Renal cortex interstitium (tissue), 15 donors: ENCODE data around the gene BID. TPM values are rescaled to one million over a fixed set of nuclear protein-coding genes. Genes with fewer than 3 reads are reported as not detected.

Experiments
- DNase-seq, 11 donors: peaks; one replicate each; pipeline ENCODE4 v3.0.0-alpha.2; 2013; ENCODE audit warnings: low read depth in 9 of 11, low spot score in 4 of 11; ENCODE audit errors: extremely low read depth in 1 of 11
- long read RNA-seq, 16 experiments: transcript quantifications; one replicate each; lab custom pipeline, GENCODE V29; 2026
- polyA plus RNA-seq, 3 donors: library from polyadenylated mRNA; unstranded; fragments of 120-200 nt; gene quantifications; one replicate each; pipeline ENCODE4 v1.2.1, GENCODE V29; 2013; ENCODE audit not compliant: insufficient read length in 3 of 3

Gene BID
- polyA plus RNA-seq: 10 to 100 TPM; 14.2 to 22.2 (median 17.5) TPM
- long read RNA-seq, donor 1, transcript BID-215 (6 exons, 2,199 nt): major isoform, 10 of 18 reads
- long read RNA-seq, donor 1, partial matches to known transcripts: 6 of 18 reads
- long read RNA-seq, donor 1, other reads (novel, unspliced or antisense): 0 of 18 reads
- long read RNA-seq, donor 2, partial matches to known transcripts: 0 of 7 reads
- long read RNA-seq, donor 2, other reads (novel, unspliced or antisense): 0 of 7 reads
- long read RNA-seq, donor 3, transcript BID-215 (6 exons, 2,199 nt): major isoform, 7 of 13 reads
- long read RNA-seq, donor 3, partial matches to known transcripts: 0 of 13 reads
- long read RNA-seq, donor 3, other reads (novel, unspliced or antisense): 0 of 13 reads
- long read RNA-seq, donor 4, partial matches to known transcripts: 0 of 7 reads
- long read RNA-seq, donor 4, other reads (novel, unspliced or antisense): 0 of 7 reads
- long read RNA-seq, donor 5, transcript BID-215 (6 exons, 2,199 nt): major isoform, 8 of 13 reads
- long read RNA-seq, donor 5, partial matches to known transcripts: 0 of 13 reads
- long read RNA-seq, donor 5, other reads (novel, unspliced or antisense): 0 of 13 reads
- long read RNA-seq, donor 6, transcript BID-215 (6 exons, 2,199 nt): major isoform, 9 of 11 reads
- long read RNA-seq, donor 6, partial matches to known transcripts: 0 of 11 reads
- long read RNA-seq, donor 6, other reads (novel, unspliced or antisense): 0 of 11 reads
- long read RNA-seq, donor 7, transcript BID-215 (6 exons, 2,199 nt): major isoform, 8 of 12 reads
- long read RNA-seq, donor 7, partial matches to known transcripts: 0 of 12 reads
- long read RNA-seq, donor 7, other reads (novel, unspliced or antisense): 0 of 12 reads
- long read RNA-seq, donor 8, transcript BID-203 (4 exons, 1,879 nt): minor isoform, 5 of 26 reads
- long read RNA-seq, donor 8, transcript BID-215 (6 exons, 2,199 nt): major isoform, 18 of 26 reads
- long read RNA-seq, donor 8, partial matches to known transcripts: 0 of 26 reads
- long read RNA-seq, donor 8, other reads (novel, unspliced or antisense): 0 of 26 reads
- long read RNA-seq, donor 9, partial matches to known transcripts: 0 of 9 reads
- long read RNA-seq, donor 9, other reads (novel, unspliced or antisense): 0 of 9 reads
- long read RNA-seq, donor 10, transcript BID-215 (6 exons, 2,199 nt): major isoform, 8 of 14 reads
- long read RNA-seq, donor 10, partial matches to known transcripts: 0 of 14 reads
- long read RNA-seq, donor 10, other reads (novel, unspliced or antisense): 0 of 14 reads
- long read RNA-seq, donor 11, transcript BID-215 (6 exons, 2,199 nt): major isoform, 5 of 9 reads
- long read RNA-seq, donor 11, partial matches to known transcripts: 0 of 9 reads
- long read RNA-seq, donor 11, other reads (novel, unspliced or antisense): 0 of 9 reads
- long read RNA-seq, donor 12, transcript BID-215 (6 exons, 2,199 nt): major isoform, 8 of 9 reads
- long read RNA-seq, donor 12, partial matches to known transcripts: 0 of 9 reads
- long read RNA-seq, donor 12, other reads (novel, unspliced or antisense): 0 of 9 reads
- long read RNA-seq, donor 13, transcript BID-215 (6 exons, 2,199 nt): major isoform, 12 of 19 reads
- long read RNA-seq, donor 13, partial matches to known transcripts: 0 of 19 reads
- long read RNA-seq, donor 13, other reads (novel, unspliced or antisense): 0 of 19 reads
- long read RNA-seq, donor 14, transcript BID-215 (6 exons, 2,199 nt): major isoform, 12 of 14 reads
- long read RNA-seq, donor 14, partial matches to known transcripts: 0 of 14 reads
- long read RNA-seq, donor 14, other reads (novel, unspliced or antisense): 0 of 14 reads
- long read RNA-seq, donor 15, transcript BID-215 (6 exons, 2,199 nt): major isoform, 5 of 5 reads
- long read RNA-seq, donor 15, partial matches to known transcripts: 0 of 5 reads
- long read RNA-seq, donor 15, other reads (novel, unspliced or antisense): 0 of 5 reads
- long read RNA-seq, donor 16, transcript BID-215 (6 exons, 2,199 nt): major isoform, 30 of 37 reads
- long read RNA-seq, donor 16, partial matches to known transcripts: 0 of 37 reads
- long read RNA-seq, donor 16, other reads (novel, unspliced or antisense): 0 of 37 reads

DNA sequence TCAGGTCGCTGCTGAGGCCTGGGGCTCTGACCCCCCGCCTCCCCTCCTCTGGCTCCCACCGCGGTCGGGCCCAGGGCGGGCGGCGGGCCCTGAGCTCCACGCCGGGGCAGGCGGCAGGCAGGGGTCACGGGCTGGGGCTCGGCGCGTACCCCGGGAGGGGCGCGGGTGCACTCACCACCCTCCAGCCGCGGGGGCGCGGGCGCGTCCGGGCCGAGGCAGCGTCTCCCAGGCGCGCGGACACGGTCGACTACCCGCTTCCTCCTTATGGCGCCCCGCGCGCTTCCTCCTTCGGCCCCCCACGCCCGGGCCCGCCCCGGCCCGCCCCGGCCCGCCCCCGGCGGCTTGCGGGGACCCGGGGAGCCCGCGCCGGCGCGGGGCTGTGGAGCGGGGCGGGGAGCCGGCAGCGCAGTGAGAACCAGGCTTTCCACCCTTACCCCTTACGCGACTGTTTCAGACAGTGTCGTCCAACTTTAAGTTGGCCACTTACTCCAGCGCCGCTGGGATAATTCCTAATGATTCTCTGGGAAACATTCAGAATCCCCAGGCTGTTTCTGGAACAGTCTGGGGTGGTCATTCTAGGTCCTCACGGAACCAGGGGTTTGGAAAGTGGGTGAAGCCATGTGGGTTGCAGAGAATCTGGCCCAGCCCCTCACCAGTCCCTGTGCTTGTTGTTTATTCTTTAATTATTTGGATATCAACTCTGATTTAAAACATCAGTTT, at the start of gene BID:
Gene BID (minus strand): TSS at position 264 of the 720 bp plus-strand sequence. CDS start 24,353 bp downstream, outside the sequence.
- peak in 1 of 11 donors; percentile 27 for DNase-seq

DNA sequence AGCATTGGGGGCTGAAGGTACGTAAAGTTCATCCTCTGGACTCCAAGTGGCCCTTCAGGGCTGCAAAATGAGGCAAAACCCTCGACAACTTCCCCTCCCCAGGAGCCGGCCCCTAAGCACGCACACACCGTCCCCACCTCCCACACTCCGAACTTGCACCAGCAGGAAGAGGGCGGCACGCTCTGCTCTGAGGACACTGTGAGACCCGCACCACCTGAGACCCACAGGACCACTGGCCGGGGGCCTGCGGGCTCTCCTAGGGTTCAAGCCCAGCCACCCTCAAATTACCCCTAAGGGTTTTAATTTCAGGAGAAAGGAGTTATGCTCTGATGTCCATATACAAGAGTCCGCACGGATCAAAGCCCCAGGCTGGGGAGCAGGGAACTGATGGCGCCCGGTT, 49.7 kb upstream of the BID start:
- no peak for DNase-seq

DNA sequence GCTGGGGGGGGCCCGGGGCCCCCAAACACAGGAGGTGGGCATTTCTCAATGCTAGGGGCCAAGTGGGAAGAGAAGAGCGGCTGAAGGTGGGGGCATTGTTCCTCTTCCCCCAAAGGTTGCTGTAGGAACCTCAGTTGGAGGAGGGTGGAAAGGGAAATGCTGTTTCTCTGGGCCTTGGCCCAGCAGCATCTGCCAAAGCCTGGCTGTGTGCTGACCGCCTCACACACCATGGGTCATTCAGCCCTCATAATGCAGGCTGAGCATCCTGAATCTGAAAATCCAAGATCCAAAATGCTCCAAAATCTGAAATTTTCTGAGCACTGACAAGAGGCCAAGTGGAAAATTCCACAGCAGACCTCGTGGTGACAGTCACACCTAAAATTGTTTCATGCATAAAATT, 49.0 kb upstream of the BID start:
- DNase-seq: no peak

DNA sequence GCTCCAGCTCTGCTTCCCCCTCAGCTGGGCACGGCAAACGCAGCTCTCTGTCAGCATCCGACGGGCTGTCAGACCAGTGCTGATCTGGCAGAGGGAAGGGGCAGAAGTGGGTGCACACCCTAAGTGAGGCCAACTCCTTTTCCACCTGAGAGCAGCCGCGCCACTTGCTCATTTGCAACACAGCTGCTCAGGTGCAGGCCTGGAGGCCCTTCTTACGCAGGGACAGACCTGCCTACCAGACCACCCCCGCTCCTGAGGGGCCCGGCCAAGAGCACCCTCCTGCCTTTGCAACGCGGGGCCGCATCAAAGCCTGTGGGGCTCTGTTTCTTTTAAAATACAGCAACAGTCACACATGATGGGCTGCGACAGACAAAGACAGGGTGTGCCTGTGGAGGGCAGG, 47.8 kb upstream of the BID start:
- no peak for DNase-seq

DNA sequence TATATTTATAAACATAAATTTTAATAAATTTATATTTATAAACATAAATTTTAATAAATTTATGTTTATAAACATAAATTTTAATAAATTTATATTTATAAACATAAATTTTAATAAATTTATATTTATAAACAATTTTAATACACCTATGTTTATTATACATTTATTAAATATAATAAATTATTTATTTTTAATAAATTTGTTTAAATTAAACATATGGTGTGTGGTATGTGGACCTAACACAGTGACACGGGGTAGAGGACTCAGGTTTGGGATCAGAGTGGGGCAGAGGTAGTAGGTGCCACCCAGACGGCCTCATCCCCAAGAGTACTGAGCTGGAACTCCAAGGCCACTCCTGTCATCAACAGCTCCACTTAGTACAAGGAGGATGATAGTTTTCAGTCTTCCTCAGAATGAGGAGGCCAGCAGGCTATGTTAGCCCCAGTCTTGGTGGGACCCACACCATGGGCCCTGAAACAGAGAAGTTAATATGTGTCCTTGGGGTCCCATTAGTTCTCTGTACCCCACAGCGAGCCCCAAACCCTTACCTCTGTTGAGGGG, 46.7 kb upstream of the BID start:
- no peak for DNase-seq

DNA sequence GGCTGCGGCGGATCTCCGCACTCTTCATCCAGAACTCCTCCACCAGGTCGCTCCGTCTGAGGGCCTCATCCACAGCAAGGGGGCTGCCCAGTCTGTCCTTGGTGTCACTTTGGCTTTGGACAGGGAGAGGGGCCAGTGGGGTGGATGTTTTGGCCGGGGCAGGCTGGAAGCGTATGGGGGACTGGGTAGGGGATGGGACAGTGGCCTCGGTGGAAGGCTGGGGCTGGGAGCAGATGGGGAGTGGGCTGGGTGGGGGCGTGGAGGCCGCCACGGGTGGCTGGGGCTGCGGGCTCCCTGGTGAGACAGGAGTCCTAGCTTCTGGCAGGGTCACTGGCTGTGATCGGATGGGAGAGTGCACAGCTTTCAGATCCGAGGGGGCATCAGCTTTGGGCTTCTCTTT, 44.4 kb upstream of the BID start:
- no peak for DNase-seq

DNA sequence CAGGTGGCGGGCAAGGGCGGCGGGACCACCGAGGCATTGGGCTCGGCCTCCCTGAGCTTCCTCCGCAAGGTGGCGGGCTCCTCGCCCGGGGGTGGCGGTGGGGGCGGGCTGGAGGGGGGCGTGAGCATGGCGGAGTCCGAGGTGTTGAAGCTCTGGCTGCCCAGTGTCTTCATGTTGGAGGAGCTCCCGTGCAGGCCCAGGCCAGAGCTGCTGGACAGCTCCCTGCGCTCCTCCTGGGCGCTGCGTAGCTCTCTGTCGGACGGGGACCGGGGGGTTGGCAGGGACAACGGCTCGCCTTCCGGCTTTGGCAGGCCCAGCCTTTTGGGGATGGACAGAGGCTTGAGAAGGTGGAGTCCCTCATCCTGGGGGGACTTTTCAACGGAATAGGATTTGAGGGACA, 43.9 kb upstream of the BID start:
- DNase-seq: no peak

DNA sequence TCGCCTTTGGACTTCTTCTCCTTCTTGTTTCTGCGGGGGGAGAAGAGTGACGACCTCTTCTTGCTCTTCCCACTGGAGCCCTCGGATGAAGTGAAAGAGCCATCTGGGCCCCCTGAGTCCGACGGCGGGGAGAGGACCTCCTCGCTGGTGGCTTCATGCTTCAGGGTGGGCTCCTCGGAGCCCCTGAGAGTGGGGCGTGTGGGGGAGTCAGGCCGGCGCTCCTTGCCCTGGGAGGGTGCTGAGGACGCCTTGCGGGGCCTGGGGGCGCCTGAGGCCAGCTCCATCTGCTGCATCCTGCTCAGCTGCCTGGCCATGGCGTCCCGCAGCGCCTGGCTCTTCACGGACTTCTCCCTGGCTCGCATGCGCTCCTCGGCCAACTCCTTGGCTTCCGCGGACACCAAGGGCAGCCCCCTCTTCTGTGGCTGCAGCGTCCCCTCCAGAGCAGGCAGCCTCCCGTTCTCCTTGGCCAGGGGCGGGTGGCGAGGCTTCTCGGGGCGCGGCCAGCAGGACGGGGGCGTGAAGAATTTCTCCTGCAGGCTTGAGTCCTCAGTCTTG, 43.3 kb upstream of the BID start:
- no peak for DNase-seq

DNA sequence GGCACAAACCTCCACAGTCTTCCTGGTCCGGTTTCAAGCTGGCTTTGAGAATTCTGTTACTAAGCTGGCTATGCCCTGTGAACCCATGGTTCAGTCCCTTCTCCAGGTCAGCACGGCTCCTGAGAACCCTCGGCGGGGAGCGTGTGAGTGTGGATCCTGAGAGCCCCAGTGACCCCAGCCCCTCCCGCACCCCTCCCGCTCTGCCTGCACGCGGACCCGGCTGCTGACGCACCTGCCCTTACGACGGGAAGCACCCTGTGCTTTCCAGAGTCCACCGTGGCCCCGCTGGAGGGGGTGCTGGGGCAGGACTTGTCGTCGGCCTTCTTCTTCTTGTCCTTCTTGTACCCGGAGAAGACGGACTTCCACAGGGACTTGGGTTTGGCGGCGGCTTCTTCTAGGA, 42.8 kb upstream of the BID start:
- DNase-seq: no peak

DNA sequence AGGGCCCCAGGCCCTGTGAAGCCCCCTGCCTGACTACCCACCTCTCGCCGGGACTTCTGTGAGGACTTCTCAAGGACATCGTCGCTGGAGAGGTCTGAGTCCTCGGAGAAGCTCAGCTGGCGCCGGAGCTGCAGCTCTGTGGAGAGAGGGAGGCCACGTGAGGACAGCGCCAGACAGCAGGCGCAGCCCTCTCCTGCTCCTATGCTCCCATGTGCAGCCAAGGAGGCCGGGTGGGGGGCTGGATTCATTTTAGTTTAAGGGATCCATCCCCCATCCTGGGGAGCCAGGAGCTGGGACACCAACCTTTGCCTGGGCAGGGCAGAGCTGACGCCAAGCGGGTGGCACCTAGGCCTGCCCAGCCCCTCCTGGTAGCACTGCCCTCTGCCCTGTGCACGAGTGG, 42.4 kb upstream of the BID start:
- no peak for DNase-seq

DNA sequence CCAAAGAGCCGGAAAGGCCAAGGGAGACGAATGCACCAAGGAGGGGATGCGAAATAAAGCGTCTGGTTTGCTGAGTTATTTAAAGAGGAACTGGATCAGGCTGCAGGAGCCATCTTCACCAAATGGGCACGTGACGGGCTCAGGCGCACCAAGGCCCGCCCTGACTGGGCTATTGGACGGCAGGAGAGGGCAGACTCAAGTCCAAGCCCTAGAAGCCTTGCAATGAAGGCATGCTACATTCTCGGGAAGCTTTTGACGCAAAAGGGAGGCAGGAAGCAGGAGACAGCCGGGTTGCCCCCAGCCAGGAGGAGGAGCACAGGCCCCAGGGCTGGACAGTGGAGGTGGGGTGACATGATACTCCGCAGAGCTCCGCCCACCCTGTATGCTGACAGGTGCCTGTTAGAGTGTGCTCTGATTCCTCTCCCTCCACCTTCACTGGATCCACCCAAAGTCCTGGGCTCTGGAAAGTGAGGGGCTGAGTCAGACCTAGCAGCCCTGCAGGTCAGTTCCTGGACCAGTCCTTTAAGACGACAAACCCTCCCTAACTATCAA, 41.5 kb upstream of the BID start:
- DNase-seq: no peak

DNA sequence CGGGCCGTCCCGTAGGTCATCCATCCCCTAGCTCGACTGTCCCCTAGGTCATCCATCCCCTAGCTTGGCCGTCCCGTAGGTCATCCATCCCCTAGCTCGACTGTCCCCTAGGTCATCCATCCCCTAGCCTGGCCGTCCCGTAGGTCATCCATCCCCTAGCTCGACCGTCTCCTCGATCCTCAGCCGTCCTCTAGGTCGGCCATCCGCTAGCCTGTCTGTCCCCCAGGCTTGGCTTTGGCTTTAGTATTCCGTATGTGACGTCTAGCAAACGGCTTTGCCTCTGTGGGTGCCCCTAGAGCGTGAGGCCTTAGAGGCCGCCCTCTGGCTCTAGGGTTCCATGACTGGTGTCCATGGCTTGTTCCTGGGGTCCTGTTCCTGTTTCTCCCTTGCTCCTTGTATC, 40.6 kb upstream of the BID start:
- DNase-seq: no peak

DNA sequence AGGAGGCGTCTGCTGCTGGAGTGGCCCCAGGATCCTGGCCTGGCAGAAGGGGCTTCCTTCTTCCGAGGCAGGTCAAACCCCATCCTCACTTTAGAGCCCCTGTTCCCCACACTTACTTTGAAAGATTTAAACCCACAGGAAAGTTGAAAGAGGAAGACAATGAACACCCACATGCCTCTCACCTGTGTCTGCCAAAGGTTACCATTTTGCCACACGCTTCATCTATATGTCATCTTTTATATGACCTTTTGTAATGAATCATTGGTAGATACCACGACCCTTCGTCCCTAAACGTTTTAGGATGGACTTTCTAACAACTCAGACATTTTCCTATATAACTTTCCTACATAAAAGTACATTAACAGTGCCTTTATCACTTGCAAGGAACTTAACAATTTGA, 39.8 kb upstream of the BID start:
- no peak for DNase-seq

DNA sequence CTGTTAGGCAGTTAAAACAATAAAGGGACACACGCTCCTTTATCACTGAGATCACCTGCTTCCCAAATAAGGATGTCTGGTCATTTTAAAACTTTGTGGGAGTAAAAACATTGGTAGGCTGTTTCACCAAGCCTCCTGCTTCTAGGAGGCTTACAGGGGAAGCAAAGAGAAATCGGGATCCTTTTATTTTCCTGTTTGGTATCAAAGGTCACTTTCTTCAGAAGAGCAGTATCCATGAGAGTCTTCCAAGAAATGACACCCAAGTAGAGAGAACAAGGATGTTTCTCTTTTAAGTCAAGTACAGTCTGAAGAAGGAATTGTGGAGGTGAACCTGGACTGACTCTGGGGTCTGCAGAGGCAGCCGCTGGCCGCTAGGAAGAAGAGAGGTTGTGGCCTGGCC, 36.9 kb upstream of the BID start:
- no peak for DNase-seq

DNA sequence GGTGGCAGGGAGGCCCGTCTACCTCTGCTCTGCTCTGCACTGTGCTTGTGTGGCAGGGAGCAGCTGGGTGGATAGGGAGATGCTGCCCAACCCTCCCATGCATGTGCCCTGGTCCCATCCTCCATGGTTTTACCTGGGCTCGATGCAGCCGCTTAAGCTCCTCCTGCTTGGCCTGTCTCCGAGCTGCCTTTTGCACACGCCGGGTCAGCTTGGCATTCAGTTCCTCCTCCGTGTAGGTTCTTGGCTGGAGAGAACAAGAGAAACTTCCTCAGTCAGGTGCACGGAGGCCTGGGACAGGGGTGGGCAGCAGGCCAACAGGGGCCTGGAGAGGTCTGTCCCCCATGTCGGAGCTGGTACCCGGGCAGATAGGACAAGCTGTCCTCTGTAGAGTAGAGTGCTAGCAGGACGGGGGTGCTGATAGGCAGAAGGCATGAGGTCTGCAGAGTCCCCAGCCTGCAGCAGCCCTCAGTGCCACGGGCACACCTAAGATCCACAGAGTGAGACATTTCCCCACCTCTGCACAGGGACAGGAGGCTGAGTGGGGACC, 36.4 kb upstream of the BID start:
- DNase-seq: no peak
